Neural cell (in vitro differentiated cells): Measurements from ENCODE around the gene KCTD11.

ENCODE experiments used
- CTCF ChIP-seq: fragments of 450-650 bp; IDR thresholded peaks from 2 replicates; pipeline ENCODE4 v1.5.1; 2014; ENCODE audit warnings: antibody characterized with exemption, mild to moderate bottlenecking, moderate library complexity; ENCODE audit not compliant: poor library complexity, severe bottlenecking
- EP300 ChIP-seq: fragments of 450-650 bp; conservative IDR thresholded peaks from 2 replicates; pipeline ENCODE4 v1.6.1; 2014; ENCODE audit warnings: antibody characterized with exemption, mild to moderate bottlenecking, moderate library complexity; ENCODE audit not compliant: poor library complexity, severe bottlenecking
- EZH2 ChIP-seq: fragments of 200-600, 300-800 bp; shearing (Covaris generic), sonication (generic); IDR thresholded peaks from 2 replicates; pipeline ENCODE4 v1.6.1; 2014; ENCODE audit warnings: antibody characterized with exemption, low read length, borderline replicate concordance, mild to moderate bottlenecking; ENCODE audit not compliant: insufficient read depth, poor library complexity, severe bottlenecking
- MXI1 ChIP-seq: fragments of 450-650 bp; conservative IDR thresholded peaks from 2 replicates; pipeline ENCODE4 v1.6.1; 2014; ENCODE audit warnings: antibody characterized with exemption, mild to moderate bottlenecking; ENCODE audit not compliant: poor library complexity, severe bottlenecking
- POLR2AphosphoS5 ChIP-seq: IDR thresholded peaks from 2 replicates; pipeline ENCODE4 v1.6.1; 2012
- RAD21 ChIP-seq: fragments of 450-650 bp; conservative IDR thresholded peaks from 2 replicates; pipeline ENCODE4 v1.6.1; 2014; ENCODE audit warnings: antibody characterized with exemption, mild to moderate bottlenecking, moderate library complexity
- REST ChIP-seq: IDR thresholded peaks from 2 replicates; pipeline ENCODE4 v1.6.1; 2012; ENCODE audit warnings: borderline replicate concordance
- TAF1 ChIP-seq: IDR thresholded peaks from 2 replicates; pipeline ENCODE4 v1.6.1; 2012; ENCODE audit warnings: low read depth

- TF ChIP-seq POLR2AphosphoS5 (no peak), CTCF (no peak), EZH2 (no peak), RAD21 (no peak), MXI1 (no peak), REST (no peak), TAF1 (no peak), EP300 (no peak)
Observed at GRCh38 chr17:7355053-7355452, 3.1 kb downstream of the KCTD11 start, which contains the start of gene TMEM95.
